ENCODE data around the gene CST9.

The CST9 gene, protein sequence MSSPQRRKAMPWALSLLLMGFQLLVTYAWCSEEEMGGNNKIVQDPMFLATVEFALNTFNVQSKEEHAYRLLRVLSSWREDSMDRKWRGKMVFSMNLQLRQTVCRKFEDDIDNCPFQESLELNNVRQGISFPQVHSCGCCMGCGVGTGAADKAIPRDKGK

DNA sequence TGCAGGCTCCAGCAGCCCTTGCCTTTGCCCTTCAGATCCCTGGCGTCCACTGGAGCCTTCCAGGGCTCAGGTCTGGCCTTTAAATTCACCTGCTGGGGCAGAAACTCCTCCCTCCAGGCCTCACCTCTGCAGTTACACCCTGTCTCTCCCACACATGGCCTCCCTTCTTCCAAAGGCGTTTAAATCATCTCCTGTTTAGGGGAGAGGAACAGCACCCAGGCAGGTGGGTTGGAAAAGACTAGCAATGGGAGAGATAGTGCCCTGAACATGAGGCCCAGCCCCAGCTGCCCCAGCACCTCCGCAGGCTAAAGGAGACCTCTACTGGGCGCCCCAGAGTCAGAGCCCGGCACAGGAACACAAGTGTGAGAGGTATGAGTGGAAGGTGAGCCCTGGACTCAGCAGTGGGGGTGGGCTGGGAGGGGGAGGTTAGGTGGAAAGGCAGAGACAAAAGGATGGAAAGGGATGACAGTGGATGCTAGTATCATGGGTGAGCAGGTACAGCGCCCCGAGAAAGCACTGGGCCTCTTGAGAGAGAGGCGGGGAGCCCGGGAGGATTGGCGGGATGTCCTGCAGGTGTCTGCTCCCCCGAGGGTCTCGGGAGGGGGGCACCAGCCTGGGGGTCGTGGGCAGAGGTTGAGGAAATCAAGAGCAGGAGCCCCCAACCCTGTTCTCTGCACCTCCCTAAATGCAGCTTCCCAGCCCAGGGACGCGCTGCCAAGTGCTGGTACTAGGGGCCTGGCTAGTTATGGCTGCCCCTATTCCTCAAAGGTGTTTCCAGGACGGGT is at the start of gene CST9:
TSS of gene CST9 (minus strand) at position 51 of the 785 bp plus-strand sequence. CDS start 53 bp downstream, outside the sequence.
- DNase-seq (ENCODE audit: low spot score), result no peak

- DNase-seq (ENCODE audit: low spot score), result no peak
Observed at GRCh38 chr20:23654717-23655116, 49.0 kb upstream of the CST9 start.

GRCh38 chr20:23654000-23654399 is 48.3 kb upstream of the CST9 start:
- DNase-seq (ENCODE audit: low spot score), result no peak

DNA sequence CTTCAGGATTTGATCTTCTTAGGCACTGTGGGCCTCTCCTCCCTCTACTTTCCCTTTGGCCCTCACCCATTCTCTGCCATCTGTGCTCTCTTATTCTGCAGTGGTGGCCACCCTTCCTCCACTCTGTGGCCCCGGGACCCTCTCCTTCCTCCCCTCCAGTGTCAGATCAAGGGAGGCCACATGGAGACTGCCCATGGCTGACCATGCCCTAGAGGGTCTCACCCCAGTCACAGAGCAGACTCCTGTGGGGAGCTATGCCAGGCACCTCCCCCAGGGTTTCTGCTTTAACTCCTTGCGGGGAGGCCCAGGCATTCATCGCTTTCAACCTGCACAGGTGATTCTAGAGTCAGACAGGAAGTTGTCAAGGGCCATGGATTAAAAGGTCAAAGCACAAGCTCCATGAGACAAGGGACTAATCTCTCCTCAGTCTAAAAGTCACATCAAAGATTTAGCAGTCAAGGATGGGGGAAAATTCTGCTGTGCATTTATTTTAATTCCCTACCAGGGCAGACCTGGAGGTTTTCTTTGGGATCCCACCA is 47.8 kb upstream of the CST9 start:
- DNase-seq (ENCODE audit: low spot score), result no peak

GRCh38 chr20:23652926-23653325 is 47.2 kb upstream of the CST9 start:
- DNase-seq (ENCODE audit: low spot score), result no peak

DNA sequence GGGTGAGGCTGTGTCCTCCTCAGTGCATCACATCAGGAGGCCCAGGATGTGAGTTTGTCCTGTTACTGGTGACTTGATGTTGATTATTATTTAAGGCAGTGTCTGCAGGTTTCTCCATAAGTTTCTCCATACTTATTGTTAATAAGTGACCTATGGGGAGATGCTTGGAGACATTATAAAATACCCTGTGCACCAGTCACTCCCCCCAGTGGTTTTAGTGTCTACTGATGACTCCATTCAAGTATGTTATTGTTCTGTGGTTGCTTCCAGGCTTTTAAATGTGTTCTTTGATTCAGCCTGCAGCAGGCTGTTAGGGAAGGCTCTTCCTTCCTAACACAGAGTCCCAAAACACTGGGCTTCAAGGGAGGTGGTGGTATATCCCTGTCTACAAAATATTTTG is 46.7 kb upstream of the CST9 start:
- DNase-seq (ENCODE audit: low spot score), result peak; percentile 44

DNA sequence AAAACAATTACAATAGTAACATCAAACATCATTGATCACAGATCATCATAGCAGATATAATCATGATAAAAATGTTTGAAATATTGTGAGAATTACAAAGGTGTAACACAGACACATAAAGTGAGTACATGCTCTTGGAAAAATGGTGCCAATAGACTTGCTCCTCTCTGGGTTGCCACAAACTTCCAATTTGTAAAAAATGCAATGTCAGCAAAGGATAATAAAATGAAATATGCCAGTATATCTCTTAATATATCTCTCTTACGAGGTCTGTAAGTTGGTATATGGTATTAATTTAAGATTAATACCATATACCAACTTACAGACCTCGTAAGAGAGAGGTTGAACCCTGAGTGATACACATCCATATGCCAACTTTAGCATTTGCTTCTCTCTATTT is 45.4 kb upstream of the CST9 start:
- DNase-seq (ENCODE audit: low spot score), result no peak

DNA sequence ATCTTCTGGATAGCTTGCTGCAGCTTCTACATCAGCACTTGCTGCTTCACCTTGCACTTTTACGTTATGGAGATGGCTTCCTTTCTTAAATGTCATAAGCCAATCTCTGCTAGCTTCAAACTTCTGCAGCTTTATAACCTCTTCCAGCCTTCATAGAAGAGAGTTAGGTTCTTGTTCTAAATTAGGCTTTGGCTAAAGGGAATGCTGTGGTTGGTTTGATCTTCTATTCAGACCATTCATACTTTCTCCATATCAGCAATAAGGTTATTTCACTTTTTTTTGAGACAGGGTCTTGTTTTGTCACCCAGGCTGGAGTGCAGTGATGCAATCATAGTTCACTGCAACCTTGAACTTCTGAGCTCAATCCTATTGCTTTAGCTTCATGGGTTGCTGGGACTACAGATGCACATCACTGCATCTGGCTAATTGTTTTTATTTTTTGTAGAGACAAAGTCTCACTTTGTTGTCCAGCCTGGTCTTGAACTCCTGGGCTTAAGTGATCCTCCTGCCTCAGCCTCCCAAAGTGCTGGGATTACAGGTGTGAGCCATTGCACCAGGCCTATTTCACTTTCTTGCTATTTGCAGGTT is 44.2 kb upstream of the CST9 start:
- no peak for DNase-seq (ENCODE audit: low spot score)

DNA sequence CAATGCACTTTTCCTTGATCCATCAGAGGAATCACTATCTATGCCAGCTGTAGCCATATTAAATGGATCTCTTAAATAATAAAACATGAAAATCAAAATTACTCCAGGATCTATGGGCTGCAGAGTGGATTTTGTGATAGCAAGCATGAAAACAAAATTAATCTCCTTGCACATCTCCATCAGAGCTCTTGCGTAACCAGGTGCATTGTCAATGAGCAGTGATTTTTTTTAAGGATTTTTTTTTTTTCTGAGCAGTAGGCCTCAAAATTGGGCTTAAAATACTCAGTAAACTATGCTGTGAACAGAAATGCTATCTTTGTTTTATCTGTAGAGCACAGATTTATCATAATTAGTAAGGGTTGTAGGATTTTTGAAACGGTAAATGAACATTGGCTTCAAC is 43.5 kb upstream of the CST9 start:
- DNase-seq (ENCODE audit: low spot score), result no peak

- no peak for DNase-seq (ENCODE audit: low spot score)
Observed at GRCh38 chr20:23647346-23647745, 41.6 kb upstream of the CST9 start.

GRCh38 chr20:23646106-23646873 is 40.6 kb upstream of the CST9 start:
- DNase-seq (ENCODE audit: low spot score), result no peak

GRCh38 chr20:23645575-23645974 is 39.9 kb upstream of the CST9 start:
- no peak for DNase-seq (ENCODE audit: low spot score)

- no peak for DNase-seq (ENCODE audit: low spot score)
Observed at GRCh38 chr20:23644164-23644563, 38.4 kb upstream of the CST9 start.

GRCh38 chr20:23643659-23644058 is 37.9 kb upstream of the CST9 start:
- DNase-seq (ENCODE audit: low spot score), result no peak

- DNase-seq (ENCODE audit: low spot score), result peak; percentile 31
Observed at GRCh38 chr20:23641936-23642751, 36.4 kb upstream of the CST9 start.

DNA sequence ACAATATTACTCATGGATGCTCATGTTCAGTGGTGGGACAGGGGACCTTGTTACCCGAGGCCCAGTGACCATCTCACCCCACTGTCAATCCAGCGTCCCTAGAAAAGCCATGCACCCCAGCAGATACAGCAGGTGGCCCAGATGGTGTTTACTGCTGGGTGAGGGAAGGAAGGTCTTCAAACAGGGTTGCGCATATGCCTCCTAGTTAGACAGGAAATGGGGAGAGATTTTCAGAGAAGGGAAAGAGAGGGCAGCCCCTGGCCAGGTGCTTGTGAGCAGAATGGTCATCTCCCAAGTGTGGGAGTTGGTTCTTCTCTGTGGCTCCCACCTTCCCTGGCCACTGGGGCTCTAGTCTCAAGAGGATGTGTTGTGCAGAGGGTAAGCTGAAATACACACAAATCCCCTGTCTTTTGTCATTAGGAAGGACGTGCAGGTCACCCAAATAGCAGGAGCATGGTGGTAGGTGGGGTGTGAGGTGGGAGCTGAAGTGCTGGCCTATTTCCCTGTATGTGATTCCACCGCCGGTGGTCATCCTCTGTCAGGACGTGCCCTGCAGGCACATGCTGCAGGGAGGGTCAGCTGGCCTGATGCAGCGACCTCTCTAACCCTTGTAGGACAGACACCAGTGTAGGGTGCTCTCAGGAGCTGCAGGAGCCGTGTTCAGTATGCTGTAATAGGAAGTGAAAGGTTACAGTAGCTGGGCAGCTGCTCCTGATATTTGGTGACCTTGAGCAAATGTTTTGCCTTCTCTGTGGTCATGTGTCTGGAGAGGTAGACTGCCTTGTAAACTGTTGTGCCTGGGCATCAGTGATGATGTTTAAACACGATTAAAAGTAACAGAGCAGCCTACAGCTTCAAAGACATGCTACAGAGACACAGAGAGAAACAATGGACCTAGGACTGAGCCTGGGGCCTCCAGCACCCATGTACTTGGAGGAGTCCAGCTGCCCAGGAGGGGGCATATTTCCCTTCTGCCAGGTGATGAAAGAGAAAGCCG is 35.3 kb upstream of the CST9 start:
- no peak for DNase-seq (ENCODE audit: low spot score)

- DNase-seq (ENCODE audit: low spot score), result no peak
Observed at GRCh38 chr20:23640018-23640601, 34.4 kb upstream of the CST9 start.

DNA sequence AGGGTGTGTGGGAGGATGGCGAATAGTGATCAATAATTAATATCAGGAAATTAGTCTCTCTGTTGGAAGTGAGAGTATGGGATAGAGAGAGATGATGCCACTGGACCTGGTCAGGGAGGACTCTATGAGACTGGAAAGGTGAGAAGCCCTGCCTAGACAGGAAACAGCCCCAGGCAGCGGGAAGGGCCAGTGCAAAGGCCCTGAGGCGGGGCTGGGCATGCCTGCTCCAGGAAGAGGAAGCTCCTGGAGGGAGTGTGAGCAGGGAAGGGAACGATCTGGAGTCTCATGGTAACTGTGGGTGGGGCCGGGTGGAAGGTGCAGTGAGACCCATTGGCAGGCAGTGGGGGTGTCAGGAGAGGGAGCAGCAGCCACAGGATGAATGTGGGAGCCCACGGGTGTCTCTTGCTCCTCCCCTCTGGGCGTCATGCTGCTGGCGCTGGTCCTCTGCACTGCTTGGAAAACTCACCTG is 33.8 kb upstream of the CST9 start:
- DNase-seq (ENCODE audit: low spot score), result no peak

GRCh38 chr20:23638309-23638708 is 32.6 kb upstream of the CST9 start:
- no peak for DNase-seq (ENCODE audit: low spot score)
